ENCODE results near the gene RPS6KA2.
"Not testable (repeated sequence)": the region's sequence is repeated elsewhere in the genome, so short reads cannot be mapped to it uniquely, and the experiment has no call there.

The RPS6KA2 gene

GRCh38 chr6:166375013-166375412 lies 252.0 kb downstream of the RPS6KA2 start:
- no peak for ATAC-seq (replicated peaks)
- H3K36me3 Mint-ChIP-seq, result peaks cover 0 to 3% of the 10 kb centered on the region in 2 donors
- H3K27me3 Mint-ChIP-seq, result no peaks in the 10 kb centered on the region
- H3K27ac Mint-ChIP-seq, result no peak overlapping the region
- no peaks in the 10 kb centered on the region for H3K9me3 Mint-ChIP-seq
- peaks cover 0 to 2% of the 10 kb centered on the region in 2 donors for H3K4me1 Mint-ChIP-seq
- DNase-seq, result no peak
- no peak overlapping the region for H3K4me3 Mint-ChIP-seq

- peaks cover 0 to 2% of the 10 kb centered on the region in 2 donors for H3K4me1 Mint-ChIP-seq
- H3K27ac Mint-ChIP-seq, result no peak overlapping the region
- no peak overlapping the region for H3K4me3 Mint-ChIP-seq
- no peak for ATAC-seq (replicated peaks)
- no peaks in the 10 kb centered on the region for H3K9me3 Mint-ChIP-seq
- H3K27me3 Mint-ChIP-seq, result no peaks in the 10 kb centered on the region
- H3K36me3 Mint-ChIP-seq, result peaks cover 7 to 15% of the 10 kb centered on the region in 2 donors
- DNase-seq, result no peak
Observed at GRCh38 chr6:166370489-166370888, 256.6 kb downstream of the RPS6KA2 start.

- H3K4me3 Mint-ChIP-seq, result no peak overlapping the region
- H3K4me1 Mint-ChIP-seq, result peaks cover 0 to 2% of the 10 kb centered on the region in 2 donors
- no peaks in the 10 kb centered on the region for H3K27me3 Mint-ChIP-seq
- no peak for DNase-seq
- peaks cover 7 to 15% of the 10 kb centered on the region in 2 donors for H3K36me3 Mint-ChIP-seq
- ATAC-seq (replicated peaks), result no peak
- no peaks in the 10 kb centered on the region for H3K9me3 Mint-ChIP-seq
- H3K27ac Mint-ChIP-seq, result no peak overlapping the region
Observed at GRCh38 chr6:166369782-166370181, 257.3 kb downstream of the RPS6KA2 start.

GRCh38 chr6:166366921-166367320 lies 260.1 kb downstream of the RPS6KA2 start:
- H3K9me3 Mint-ChIP-seq, result no peaks in the 10 kb centered on the region
- H3K4me3 Mint-ChIP-seq, result no peak overlapping the region
- H3K27ac Mint-ChIP-seq, result no peak overlapping the region
- peaks cover 20 to 26% of the 10 kb centered on the region in 2 donors for H3K36me3 Mint-ChIP-seq
- ATAC-seq (replicated peaks) (no peak), DNase-seq (no peak)
- no peaks in the 10 kb centered on the region for H3K27me3 Mint-ChIP-seq
- no peaks in the 10 kb centered on the region for H3K4me1 Mint-ChIP-seq

GRCh38 chr6:166365806-166366205 lies 261.2 kb downstream of the RPS6KA2 start:
- Mint-ChIP-seq H3K27me3 (no peaks in the 10 kb centered on the region), H3K36me3 (peaks cover 22 to 31% of the 10 kb centered on the region in 2 donors), H3K9me3 (no peaks in the 10 kb centered on the region), H3K4me1 (no peaks in the 10 kb centered on the region), H3K4me3 (no peak overlapping the region), H3K27ac (no peak overlapping the region)
- no peak for ATAC-seq (replicated peaks)
- DNase-seq, result no peak

- Mint-ChIP-seq H3K4me1 (no peaks in the 10 kb centered on the region), H3K27ac (no peak overlapping the region), H3K36me3 (peaks cover 22 to 32% of the 10 kb centered on the region in 2 donors), H3K27me3 (no peaks in the 10 kb centered on the region), H3K4me3 (no peak overlapping the region), H3K9me3 (no peaks in the 10 kb centered on the region)
- DNase-seq (no peak), ATAC-seq (replicated peaks) (no peak)
Observed at GRCh38 chr6:166365221-166365620, 261.8 kb downstream of the RPS6KA2 start.

- Mint-ChIP-seq H3K27ac (no peak overlapping the region), H3K36me3 (peaks cover 22 to 29% of the 10 kb centered on the region in 2 donors), H3K4me1 (no peaks in the 10 kb centered on the region), H3K9me3 (no peaks in the 10 kb centered on the region), H3K4me3 (no peak overlapping the region), H3K27me3 (no peaks in the 10 kb centered on the region)
- DNase-seq, result no peak
- ATAC-seq (replicated peaks), result no peak
Observed at GRCh38 chr6:166364456-166364855, 262.6 kb downstream of the RPS6KA2 start.

- H3K27ac Mint-ChIP-seq, result not testable (repeated sequence)
Observed at GRCh38 chr6:166362427-166362826, 264.6 kb downstream of the RPS6KA2 start.

GRCh38 chr6:166361077-166361429 lies 266.0 kb downstream of the RPS6KA2 start:
- H3K4me3 Mint-ChIP-seq, result no peak overlapping the region

More at GRCh38 chr6:166362427-166362826, 264.6 kb downstream of the RPS6KA2 start:
- not testable (repeated sequence) for H3K27me3 Mint-ChIP-seq; ATAC-seq (replicated peaks); DNase-seq; H3K9me3 Mint-ChIP-seq; H3K4me1 Mint-ChIP-seq; H3K4me3 Mint-ChIP-seq
- H3K36me3 Mint-ChIP-seq, result peaks cover 18 to 27% of the 10 kb centered on the region in 2 donors

GRCh38 chr6:166360243-166361076 lies 266.6 kb downstream of the RPS6KA2 start:
- H3K36me3 Mint-ChIP-seq, result peaks cover 14 to 23% of the 10 kb centered on the region in 2 donors
- DNase-seq, result no peak
- peaks cover 3% of the 10 kb centered on the region in 2 donors for H3K9me3 Mint-ChIP-seq
- peaks cover 0 to 3% of the 10 kb centered on the region in 2 donors for H3K4me1 Mint-ChIP-seq
- ATAC-seq (replicated peaks), result no peak
- no peak overlapping the region for H3K4me3 Mint-ChIP-seq
- H3K27me3 Mint-ChIP-seq, result peaks cover 3 to 5% of the 10 kb centered on the region in 2 donors
- no peak overlapping the region for H3K27ac Mint-ChIP-seq

More at GRCh38 chr6:166361077-166361429, 266.0 kb downstream of the RPS6KA2 start:
- Mint-ChIP-seq H3K9me3 (peaks cover 3% of the 10 kb centered on the region in 2 donors), H3K27ac (no peak overlapping the region), H3K4me1 (peaks cover 0 to 3% of the 10 kb centered on the region in 2 donors), H3K36me3 (peaks cover 18 to 27% of the 10 kb centered on the region in 2 donors), H3K27me3 (peaks cover 3 to 5% of the 10 kb centered on the region in 2 donors)
- ATAC-seq (replicated peaks) (no peak), DNase-seq (no peak)
